HepG2 (cell line): ENCODE data around the gene GBA3. TPM values are rescaled to one million over a fixed set of nuclear protein-coding genes. Genes with fewer than 3 reads are reported as not detected.

Experiments
- ATAC-seq: fragments of 200-7000 bp; cut with Tn5 transposase; 3 replicates; pipeline ENCODE4 v1.9.1; 2020; ENCODE audit warnings: mild to moderate bottlenecking, moderate library complexity
- BruUV-seq: library from RNA; stranded (reverse); fragments of 400-500 nt; replicated peaks from 2 replicates; lab custom pipeline; 2021; lab: Mats Ljungman, UMichigan
- CTCF ChIA-PET: fragments of 300-600 bp; formaldehyde crosslinking; extraction: SDS; loops from one replicate; lab custom pipeline; 2021; ENCODE audit warnings: low total read pairs, inconsistent platforms, low intra/inter-chr PET ratio; lab: Yijun Ruan, JAX
- POLR2A ChIA-PET: fragments of 350-600 bp; sonication (Branson Sonifier 250); formaldehyde crosslinking; loops from one replicate; lab custom pipeline; 2020; ENCODE audit warnings: antibody characterized with exemption, inconsistent platforms; lab: Yijun Ruan, JAX
- DNase-seq: peaks from one replicate; pipeline ENCODE4 v3.0.0-alpha.2; 2015; ENCODE audit warnings: low spot score
- FAIRE-seq: peaks from 3 replicates; lab custom pipeline; 2011; peaks lifted over from hg19 to GRCh38; lab: Jason Lieb, UNC
- H2AFZ ChIP-seq: one replicate; pipeline ENCODE4 v1.6.1; 2011; ENCODE audit warnings: low read length, inconsistent platforms
- H3K27ac ChIP-seq: fragments of 300-600 bp; 3 replicates; pipeline ENCODE4 v1.8.0; 2011; ENCODE audit warnings: mixed run types, mild to moderate bottlenecking, mixed read lengths, low read length, inconsistent platforms; ENCODE audit not compliant: insufficient read depth; ENCODE audit errors: extremely low read length
- H3K27me3 ChIP-seq, 2 experiments: fragments of 200-600 bp in 1 of 2; 2 replicates in 1 of 2; 3 replicates in 1 of 2; pipeline versions ENCODE4 v1.6.0 to v1.8.0; 2011; ENCODE audit warnings: low read length in 2 of 2, mild to moderate bottlenecking in 2 of 2, moderate library complexity in 2 of 2, inconsistent platforms in 1 of 2; ENCODE audit not compliant: insufficient read depth in 2 of 2, control insufficient read depth in 1 of 2
- H3K36me3 ChIP-seq, 2 experiments: fragments of 200-600 bp in 1 of 2; replicated peaks in 1 of 2; 2 replicates in 1 of 2; 3 replicates in 1 of 2; pipeline versions ENCODE4 v1.5.1 to v1.8.0; 2011; ENCODE audit warnings: low read length in 2 of 2, inconsistent platforms in 1 of 2; ENCODE audit not compliant: insufficient read depth in 2 of 2, control insufficient read depth in 1 of 2
- H3K4me1 ChIP-seq: 2 replicates; pipeline ENCODE4 v1.5.1; 2012; ENCODE audit warnings: low read length, inconsistent platforms; ENCODE audit not compliant: insufficient read depth
- H3K4me2 ChIP-seq: 2 replicates; pipeline ENCODE4 v1.6.0; 2011; ENCODE audit warnings: low read depth, low read length, inconsistent platforms
- H3K4me3 ChIP-seq, 3 experiments: fragments of 200-600 bp in 1 of 3; sonication (generic), shearing (Covaris generic) in 1 of 3; replicated peaks in 1 of 3; 2 replicates each; pipeline ENCODE4 v1.5.1; 2011 to 2016; ENCODE audit warnings: low read length in 3 of 3, inconsistent platforms in 2 of 3, low read depth in 2 of 3, mild to moderate bottlenecking in 2 of 3, control low read depth in 1 of 3, mixed read lengths in 1 of 3; ENCODE audit not compliant: insufficient read depth in 1 of 3
- H3K79me2 ChIP-seq: one replicate; pipeline ENCODE4 v1.6.1; 2011; ENCODE audit warnings: low read length, inconsistent platforms; ENCODE audit not compliant: insufficient read depth
- H3K9ac ChIP-seq: 2 replicates; pipeline ENCODE4 v1.6.0; 2011; ENCODE audit warnings: mild to moderate bottlenecking, low read depth, low read length, inconsistent platforms; ENCODE audit not compliant: insufficient read depth
- H3K9me3 ChIP-seq: 2 replicates; pipeline ENCODE4 v1.5.1; 2012; ENCODE audit warnings: mild to moderate bottlenecking, low read length
- H4K20me1 ChIP-seq: 2 replicates; pipeline ENCODE4 v1.6.0; 2011; ENCODE audit warnings: inconsistent platforms, mild to moderate bottlenecking, low read length, moderate library complexity; ENCODE audit not compliant: insufficient read depth
- HES4 ChIP-seq: sonication (generic); formaldehyde crosslinking; IDR thresholded peaks from 2 replicates; pipeline ENCODE4 v1.9.0; 2021; ENCODE audit warnings: mild to moderate bottlenecking, missing genetic modification reagents, borderline replicate concordance
- HOXA9 ChIP-seq: sonication (generic); formaldehyde crosslinking; IDR thresholded peaks from 2 replicates; pipeline ENCODE4 v1.8.1; 2022; ENCODE audit warnings: missing genetic modification reagents, mild to moderate bottlenecking, moderate library complexity, borderline replicate concordance
- NR2F2 ChIP-seq: IDR thresholded peaks from 2 replicates; pipeline ENCODE4 v1.6.1; 2012; ENCODE audit warnings: low read depth, inconsistent platforms, borderline replicate concordance
- PITX1 ChIP-seq: sonication (generic); formaldehyde crosslinking; IDR thresholded peaks from 2 replicates; pipeline ENCODE4 v1.5.1; 2020; ENCODE audit warnings: mild to moderate bottlenecking, missing genetic modification reagents
- ZFAT ChIP-seq: sonication (generic); formaldehyde crosslinking; conservative IDR thresholded peaks from 2 replicates; pipeline ENCODE4 v1.8.1; 2023; ENCODE audit warnings: missing genetic modification reagents, inconsistent platforms
- ZFP91 ChIP-seq: sonication (generic); formaldehyde crosslinking; IDR thresholded peaks from 2 replicates; pipeline ENCODE4 v1.9.0; 2022; ENCODE audit warnings: missing genetic modification reagents, mild to moderate bottlenecking, borderline replicate concordance
- ZNF83 ChIP-seq: sonication (generic); formaldehyde crosslinking; IDR thresholded peaks from 2 replicates; pipeline ENCODE4 v1.4.0; 2020; ENCODE audit warnings: missing genetic modification reagents, mild to moderate bottlenecking, borderline replicate concordance
- ZNF879 ChIP-seq: sonication (generic); formaldehyde crosslinking; IDR thresholded peaks from 2 replicates; pipeline ENCODE4 v1.8.1; 2023; ENCODE audit warnings: missing genetic modification reagents
- ZSCAN30 ChIP-seq: sonication (generic); formaldehyde crosslinking; IDR thresholded peaks from 2 replicates; pipeline ENCODE4 v1.5.0; 2020; ENCODE audit warnings: mild to moderate bottlenecking, missing genetic modification reagents
- WGBS: methylation state at CpG from one replicate; pipeline ENCODE4 v1.1.6; 2017; ENCODE audit warnings: low lambda C conversion rate; 5-methylcytosine and 5-hydroxymethylcytosine counted together
- in situ Hi-C: cut with HindIII; loops from 2 replicates; pipeline ENCODE4 v1.10.0; 2017; ENCODE audit warnings: low pct_unique_long_range_greater_than_20kb; ENCODE audit not compliant: extremely low pct_ligation_motif_present
- intact Hi-C: fragments of 100-400 bp; cut with micrococcal nuclease; formaldehyde crosslinking; loops from one replicate; pipeline ENCODE4 v1.10.0; 2022; ENCODE audit not compliant: unreplicated experiment
- polyA plus RNA-seq, 8 experiments: library from polyadenylated mRNA; depleted of rRNA in 3 of 8; stranded (reverse) in 7 of 8; unstranded in 1 of 8; fragments of >200 nt; fragmentation: Illumina TruSeq in 4 of 8; extraction: Trizol in 4 of 8; gene quantifications; 2 replicates each; pipeline versions ENCODE4 v1.2.1 to v1.2.3, GENCODE V29; 2011 to 2016; ENCODE audit warnings: low read depth in 4 of 8, missing spikeins in 1 of 8, mixed read lengths in 1 of 8; ENCODE audit not compliant: insufficient read depth in 1 of 8
- total RNA-seq, 5 experiments: library from RNA; depleted of rRNA; stranded (reverse); fragments of >200 nt; fragmentation: Illumina TruSeq; extraction: Trizol; gene quantifications; 2 replicates each; pipeline ENCODE4 v1.2.3, GENCODE V29; 2016; ENCODE audit warnings: low read depth in 1 of 5
- TF ChIP-seq, protein P1 (sequence below): sonication (generic); formaldehyde crosslinking; IDR thresholded peaks from 2 replicates; pipeline ENCODE4 v1.5.0; 2020; ENCODE audit warnings: missing genetic modification reagents

GBA3 gene
- total and polyA plus RNA-seq, 2 of the 13 experiments (the other 11 are each of a cell fraction or from before 2014, with no cell fraction given), result 0.18 TPM; not detected in 1

GRCh38 chr4:22674700-22675099 lies 18.0 kb upstream of the GBA3 start:
- no peak overlapping the region for H3K27ac ChIP-seq
- 4% methylated on average over 1 of the region's 1 CpG for WGBS
- no peak for ATAC-seq
- H3K4me1 ChIP-seq, result no peaks in the 10 kb centered on the region
- no peak overlapping the region for H3K4me3 ChIP-seq
- FAIRE-seq, result no peak
- H3K79me2 ChIP-seq, result no peaks in the 10 kb centered on the region
- no peaks in the 10 kb centered on the region for H4K20me1 ChIP-seq
- CTCF ChIA-PET, result no interaction called here
- H3K36me3 ChIP-seq, result no peaks in the 10 kb centered on the region
- TF ChIP-seq HES4 (CRISPR knock-in tag) (no peak), ZFAT (CRISPR knock-in tag) (no peak), NR2F2 (no peak), ZNF879 (CRISPR knock-in tag) (no peak), HOXA9 (CRISPR knock-in tag) (no peak), PITX1 (CRISPR knock-in tag) (no peak), ZSCAN30 (CRISPR knock-in tag) (no peak), ZNF83 (CRISPR knock-in tag) (no peak)
- in situ Hi-C loops (no loop called here), intact Hi-C loops (loop anchor here (5.0 kb wide), 1 partner anchor 723 kb away; no protein-coding TSS in a partner anchor)
- no peaks in the 10 kb centered on the region for H3K27me3 ChIP-seq
- no peak overlapping the region for H3K9ac ChIP-seq
- BruUV-seq, result no TSS peak
- DNase-seq, result no peak
- POLR2A ChIA-PET, result no interaction called here
- no peak overlapping the region for H2AFZ ChIP-seq
- no peak overlapping the region for H3K4me2 ChIP-seq
- H3K9me3 ChIP-seq, result no peaks in the 10 kb centered on the region

DNA sequence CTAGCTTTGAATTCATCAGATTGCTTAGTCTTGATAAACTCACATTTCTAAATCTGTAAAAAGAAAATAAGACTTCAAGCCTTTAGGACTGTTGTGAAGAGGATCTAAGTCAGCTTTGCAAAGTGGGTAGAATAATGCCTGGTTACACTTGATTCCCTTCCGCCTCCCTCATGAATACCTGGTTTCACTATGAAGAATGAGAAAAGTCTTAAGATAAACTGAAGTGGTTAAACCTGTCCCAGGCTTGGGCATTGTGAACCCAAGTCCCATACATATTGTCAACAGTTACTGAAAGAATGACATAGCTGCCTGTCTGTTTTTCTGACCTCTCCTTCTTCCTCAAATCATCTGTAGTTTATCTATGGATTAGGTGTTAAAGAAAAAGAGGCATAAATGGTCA lies 16.7 kb upstream of the GBA3 start:
- Histone ChIP-seq H3K4me1 (no peaks in the 10 kb centered on the region), H3K4me2 (no peak overlapping the region), H3K9me3 (no peaks in the 10 kb centered on the region), H3K36me3 (no peaks in the 10 kb centered on the region), H4K20me1 (no peaks in the 10 kb centered on the region), H3K4me3 (no peak overlapping the region), H2AFZ (no peak overlapping the region), H3K79me2 (no peaks in the 10 kb centered on the region), H3K27me3 (no peaks in the 10 kb centered on the region), H3K27ac (no peak overlapping the region), H3K9ac (no peak overlapping the region)
- in situ Hi-C loops, result no loop called here
- intact Hi-C loops, result no loop called here
- POLR2A ChIA-PET, result no interaction called here
- FAIRE-seq, result no peak
- CTCF ChIA-PET, result no interaction called here
- TF ChIP-seq, protein P1, sequence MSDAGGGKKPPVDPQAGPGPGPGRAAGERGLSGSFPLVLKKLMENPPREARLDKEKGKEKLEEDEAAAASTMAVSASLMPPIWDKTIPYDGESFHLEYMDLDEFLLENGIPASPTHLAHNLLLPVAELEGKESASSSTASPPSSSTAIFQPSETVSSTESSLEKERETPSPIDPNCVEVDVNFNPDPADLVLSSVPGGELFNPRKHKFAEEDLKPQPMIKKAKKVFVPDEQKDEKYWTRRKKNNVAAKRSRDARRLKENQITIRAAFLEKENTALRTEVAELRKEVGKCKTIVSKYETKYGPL, result no peak
- TF ChIP-seq ZFP91 (CRISPR knock-in tag), result no peak
- no peak for DNase-seq
- WGBS, result 84% methylated on average over 1 of the region's 1 CpG
- BruUV-seq, result no TSS peak
- no peak for ATAC-seq
